Suprapubic skin (tissue), 4 donors: Measurements from ENCODE around the gene COL18A1. TPM values are rescaled to one million over a fixed set of nuclear protein-coding genes. Genes with fewer than 3 reads are reported as not detected.

ENCODE experiments used
- DNase-seq, 2 donors: peaks; one replicate each; pipeline ENCODE4 v3.0.0-alpha.2; 2019; ENCODE audit warnings: low spot score in 2 of 2
- H3K27ac ChIP-seq: fragments of 200-600 bp; sonication (generic); one replicate; pipeline ENCODE4 v1.5.1; 2019
- H3K27me3 ChIP-seq: fragments of 200-600 bp; sonication (generic); one replicate; pipeline ENCODE4 v1.5.1; 2019
- H3K36me3 ChIP-seq: fragments of 200-600 bp; sonication (generic); one replicate; pipeline ENCODE4 v1.5.1; 2019
- H3K4me1 ChIP-seq: fragments of 200-600 bp; sonication (generic); one replicate; pipeline ENCODE4 v1.5.1; 2019
- H3K4me3 ChIP-seq: fragments of 200-600 bp; sonication (generic); one replicate; pipeline ENCODE4 v1.5.1; 2019; ENCODE audit warnings: mild to moderate bottlenecking
- H3K9me3 ChIP-seq: fragments of 200-600 bp; sonication (generic); one replicate; pipeline ENCODE4 v1.5.1; 2019
- EP300 ChIP-seq: sonication (generic); formaldehyde crosslinking; IDR thresholded peaks from one replicate; pipeline ENCODE4 v1.6.1; 2017; ENCODE audit warnings: antibody characterized with exemption
- POLR2A ChIP-seq, 2 donors: fragments of 450-650 bp; IDR thresholded peaks; one replicate each; pipeline ENCODE4 v1.6.1; 2017; ENCODE audit warnings: antibody characterized with exemption in 2 of 2, mild to moderate bottlenecking in 2 of 2, moderate library complexity in 2 of 2
- POLR2AphosphoS5 ChIP-seq, 3 donors: sonication (generic); formaldehyde crosslinking; IDR thresholded peaks; one replicate each; pipeline ENCODE4 v1.6.1; 2017; ENCODE audit warnings: antibody characterized with exemption in 3 of 3
- WGBS: methylation state at CpG from one replicate; pipeline ENCODE4 v1.1.5; 2018; 5-methylcytosine and 5-hydroxymethylcytosine counted together
- total RNA-seq, 4 donors: library from RNA; depleted of rRNA; stranded (reverse); fragments of >200 nt; gene quantifications; one replicate each; pipeline ENCODE4 v1.1.0, GENCODE V29; 2016
- TF ChIP-seq, protein P1 (sequence below), 2 donors: fragments of 200-600 bp in 1 of 2; fragments of 450-650 bp in 1 of 2; sonication (generic) in 1 of 2; IDR thresholded peaks; one replicate each; pipeline ENCODE4 v1.5.1; 2016 to 2019; ENCODE audit warnings: antibody characterized with exemption in 2 of 2, mild to moderate bottlenecking in 1 of 2, moderate library complexity in 1 of 2

COL18A1 gene
- total RNA-seq, 4 donors from 2014 or later, result 71.9 to 157 (median 101) TPM

DNA sequence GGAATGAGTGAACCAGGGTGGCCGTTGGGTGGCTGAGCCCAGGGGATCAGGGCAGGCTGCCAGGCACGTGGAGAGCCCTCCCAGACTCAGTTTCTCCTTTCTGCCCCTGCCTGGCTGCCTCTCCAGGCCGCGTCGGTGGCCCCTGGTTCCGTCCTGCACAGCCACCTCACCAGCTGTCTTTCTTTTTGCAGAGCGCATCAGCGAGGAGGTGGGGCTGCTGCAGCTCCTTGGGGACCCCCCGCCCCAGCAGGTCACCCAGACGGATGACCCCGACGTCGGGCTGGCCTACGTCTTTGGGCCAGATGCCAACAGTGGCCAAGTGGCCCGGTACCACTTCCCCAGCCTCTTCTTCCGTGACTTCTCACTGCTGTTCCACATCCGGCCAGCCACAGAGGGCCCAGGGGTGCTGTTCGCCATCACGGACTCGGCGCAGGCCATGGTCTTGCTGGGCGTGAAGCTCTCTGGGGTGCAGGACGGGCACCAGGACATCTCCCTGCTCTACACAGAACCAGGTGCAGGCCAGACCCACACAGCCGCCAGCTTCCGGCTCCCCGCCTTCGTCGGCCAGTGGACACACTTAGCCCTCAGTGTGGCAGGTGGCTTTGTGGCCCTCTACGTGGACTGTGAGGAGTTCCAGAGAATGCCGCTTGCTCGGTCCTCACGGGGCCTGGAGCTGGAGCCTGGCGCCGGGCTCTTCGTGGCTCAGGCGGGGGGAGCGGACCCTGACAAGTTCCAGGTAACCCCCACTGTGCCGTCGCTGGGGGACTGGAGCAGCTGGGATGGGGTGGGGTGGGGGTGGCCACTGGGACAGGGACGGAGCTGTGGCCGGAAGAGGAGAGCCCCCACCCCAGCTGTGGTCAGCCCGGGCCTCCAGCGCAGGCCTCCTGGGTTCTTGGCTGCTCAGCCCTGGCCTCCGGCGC lies 63.3 kb downstream of the COL18A1 start:
- Histone ChIP-seq H3K36me3 (peaks cover 2% of the 10 kb centered on the region), H3K27ac (no peak overlapping the region), H3K27me3 (no peaks in the 10 kb centered on the region), H3K9me3 (no peaks in the 10 kb centered on the region), H3K4me1 (peaks cover 53% of the 10 kb centered on the region), H3K4me3 (no peak overlapping the region)
- no peak for TF ChIP-seq POLR2A (IDR thresholded peaks at IDR 0.05)
- no peak for TF ChIP-seq POLR2AphosphoS5 (IDR thresholded peaks at IDR 0.05)
- TF ChIP-seq EP300, result no peak
- TF ChIP-seq, protein P1, sequence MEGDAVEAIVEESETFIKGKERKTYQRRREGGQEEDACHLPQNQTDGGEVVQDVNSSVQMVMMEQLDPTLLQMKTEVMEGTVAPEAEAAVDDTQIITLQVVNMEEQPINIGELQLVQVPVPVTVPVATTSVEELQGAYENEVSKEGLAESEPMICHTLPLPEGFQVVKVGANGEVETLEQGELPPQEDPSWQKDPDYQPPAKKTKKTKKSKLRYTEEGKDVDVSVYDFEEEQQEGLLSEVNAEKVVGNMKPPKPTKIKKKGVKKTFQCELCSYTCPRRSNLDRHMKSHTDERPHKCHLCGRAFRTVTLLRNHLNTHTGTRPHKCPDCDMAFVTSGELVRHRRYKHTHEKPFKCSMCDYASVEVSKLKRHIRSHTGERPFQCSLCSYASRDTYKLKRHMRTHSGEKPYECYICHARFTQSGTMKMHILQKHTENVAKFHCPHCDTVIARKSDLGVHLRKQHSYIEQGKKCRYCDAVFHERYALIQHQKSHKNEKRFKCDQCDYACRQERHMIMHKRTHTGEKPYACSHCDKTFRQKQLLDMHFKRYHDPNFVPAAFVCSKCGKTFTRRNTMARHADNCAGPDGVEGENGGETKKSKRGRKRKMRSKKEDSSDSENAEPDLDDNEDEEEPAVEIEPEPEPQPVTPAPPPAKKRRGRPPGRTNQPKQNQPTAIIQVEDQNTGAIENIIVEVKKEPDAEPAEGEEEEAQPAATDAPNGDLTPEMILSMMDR (IDR thresholded peaks at IDR 0.05), result no peak
- WGBS, result 96% methylated on average over 26 of the region's 45 CpGs
- DNase-seq, result no peak

DNA sequence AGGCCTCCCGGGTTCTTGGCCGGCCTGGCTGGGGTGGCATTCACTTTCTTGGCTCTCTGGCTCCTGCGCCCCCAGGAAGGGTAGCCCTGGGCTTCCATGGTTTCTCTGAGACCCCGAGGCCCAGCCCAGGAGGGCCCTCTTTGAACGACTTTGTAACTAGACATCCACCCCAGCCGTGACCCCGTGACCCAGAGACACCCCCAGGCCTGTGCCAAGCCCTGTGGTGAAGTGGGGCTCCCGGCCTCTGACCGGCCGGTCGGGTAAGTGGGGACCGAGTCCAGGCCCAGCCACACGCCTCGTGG lies 64.0 kb downstream of the COL18A1 start:
- TF ChIP-seq POLR2AphosphoS5 (IDR thresholded peaks at IDR 0.05) (no peak), EP300 (no peak), POLR2A (IDR thresholded peaks at IDR 0.05) (no peak)
- TF ChIP-seq, protein P1 (IDR thresholded peaks at IDR 0.05), result no peak
- Histone ChIP-seq H3K4me1 (peaks cover 53% of the 10 kb centered on the region), H3K27ac (no peak overlapping the region), H3K36me3 (peaks cover 2% of the 10 kb centered on the region), H3K4me3 (no peak overlapping the region), H3K27me3 (no peaks in the 10 kb centered on the region), H3K9me3 (no peaks in the 10 kb centered on the region)
- DNase-seq, result no peak
- 98% methylated on average over 7 of the region's 14 CpGs for WGBS

DNA sequence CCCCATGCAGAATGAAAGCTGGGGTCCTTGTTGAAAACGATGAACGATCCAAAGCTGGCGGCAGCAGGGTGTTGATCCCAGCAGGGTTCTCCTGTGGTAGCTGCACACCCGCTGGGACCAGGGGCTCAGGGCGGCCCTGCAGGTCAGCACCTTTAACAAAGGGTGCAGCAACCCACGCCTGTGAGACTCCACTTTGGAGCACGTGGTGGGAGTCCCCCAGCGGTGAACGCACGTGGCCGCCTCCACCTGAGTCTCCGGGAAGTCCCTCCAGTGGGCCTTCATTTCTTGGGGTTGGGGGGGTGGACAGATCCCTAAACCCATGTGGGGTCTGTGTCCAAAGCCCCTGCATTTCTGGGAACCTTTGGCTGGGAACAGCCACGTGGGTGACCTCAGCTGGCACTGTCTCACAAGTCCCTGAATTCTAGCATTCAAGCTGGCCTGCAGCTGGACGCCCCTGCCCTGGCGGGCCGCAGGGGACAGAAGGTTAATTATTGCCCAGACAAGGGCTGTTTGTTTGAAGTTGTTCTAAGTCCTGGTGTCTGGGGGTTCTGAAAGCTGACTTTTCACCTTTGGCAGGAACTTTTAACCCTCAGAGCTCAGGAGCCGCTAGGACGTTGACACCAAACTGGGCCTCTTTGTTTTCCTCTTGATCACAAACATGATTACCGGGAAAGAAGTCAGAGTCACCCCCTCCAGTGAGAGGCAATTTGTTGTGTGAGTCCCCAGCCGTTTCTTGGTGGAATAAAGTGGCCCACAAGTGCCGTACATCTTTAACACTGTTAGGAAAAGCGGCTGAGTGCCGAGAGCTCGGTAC lies 64.5 kb downstream of the COL18A1 start:
- H3K36me3 ChIP-seq, result peaks cover 3% of the 10 kb centered on the region
- H3K4me3 ChIP-seq, result no peak overlapping the region
- peaks cover 53% of the 10 kb centered on the region for H3K4me1 ChIP-seq
- TF ChIP-seq EP300 (no peak), POLR2A (IDR thresholded peaks at IDR 0.05) (no peak), POLR2AphosphoS5 (IDR thresholded peaks at IDR 0.05) (no peak)
- TF ChIP-seq, protein P1 (IDR thresholded peaks at IDR 0.05), result no peak
- peak overlapping the region; percentile 86 for H3K27ac ChIP-seq
- 84% methylated on average over 24 of the region's 24 CpGs for WGBS
- H3K27me3 ChIP-seq, result no peaks in the 10 kb centered on the region
- DNase-seq, result no peak
- no peaks in the 10 kb centered on the region for H3K9me3 ChIP-seq

DNA sequence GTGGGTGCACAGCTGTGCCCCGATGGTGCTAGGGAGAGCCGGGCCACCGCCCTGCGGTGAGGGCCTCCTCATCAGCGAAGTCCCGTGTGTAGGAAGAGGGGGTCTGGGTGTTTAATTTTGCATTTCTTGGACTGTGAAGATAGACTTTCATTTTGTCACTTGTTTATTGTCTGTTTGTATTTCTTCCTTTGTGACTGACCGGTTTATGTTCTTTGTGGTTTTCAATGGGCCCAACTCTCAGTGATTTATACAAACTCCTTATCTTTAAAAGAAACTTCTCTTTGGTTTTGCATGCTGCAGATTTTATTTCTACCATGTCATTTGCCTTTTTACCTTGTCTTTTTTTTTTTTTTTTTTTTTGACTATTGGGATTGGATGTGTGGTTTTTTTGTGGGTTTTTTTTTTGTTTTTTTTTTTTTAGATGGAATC lies 65.1 kb downstream of the COL18A1 start:
- Histone ChIP-seq H3K4me1 (peaks cover 53% of the 10 kb centered on the region), H3K36me3 (peaks cover 10% of the 10 kb centered on the region), H3K4me3 (no peak overlapping the region), H3K9me3 (no peaks in the 10 kb centered on the region), H3K27ac (peak overlapping the region; percentile 86), H3K27me3 (no peaks in the 10 kb centered on the region)
- TF ChIP-seq POLR2A (IDR thresholded peaks at IDR 0.05), result no peak
- TF ChIP-seq, protein P1 (IDR thresholded peaks at IDR 0.05), result no peak
- no peak for TF ChIP-seq EP300
- TF ChIP-seq POLR2AphosphoS5 (IDR thresholded peaks at IDR 0.05), result no peak
- no peak for DNase-seq
- 90% methylated on average over 7 of the region's 7 CpGs for WGBS
